Chondrocyte (in vitro differentiated cells): Measurements from ENCODE around the gene RABGAP1. TPM values are rescaled to one million over a fixed set of nuclear protein-coding genes. Genes with fewer than 3 reads are reported as not detected.

Experiments used
- DNase-seq: peaks from one replicate; pipeline ENCODE4 v3.0.0; 2021; ENCODE audit warnings: mixed read lengths, low spot score
- H3K27ac Mint-ChIP-seq: one replicate; pipeline ENCODE4 v1.8.0; 2021; ENCODE audit warnings: mild to moderate bottlenecking, moderate library complexity, mixed read lengths; ENCODE audit not compliant: unreplicated experiment
- H3K27me3 Mint-ChIP-seq: 2 replicates; pipeline ENCODE4 v1.8.0; 2021; ENCODE audit warnings: low read depth, mixed read lengths
- H3K36me3 Mint-ChIP-seq: 2 replicates; pipeline ENCODE4 v1.8.0; 2021; ENCODE audit warnings: low read depth, mixed read lengths
- H3K4me1 Mint-ChIP-seq: 2 replicates; pipeline ENCODE4 v1.8.0; 2021; ENCODE audit warnings: low read depth, mild to moderate bottlenecking, mixed read lengths
- H3K4me3 Mint-ChIP-seq: one replicate; pipeline ENCODE4 v1.8.0; 2021; ENCODE audit warnings: mild to moderate bottlenecking, moderate library complexity, mixed read lengths; ENCODE audit not compliant: unreplicated experiment
- H3K9me3 Mint-ChIP-seq: 2 replicates; pipeline ENCODE4 v1.8.0; 2021; ENCODE audit warnings: low read depth, mixed read lengths
- total RNA-seq: library from RNA; stranded (reverse); gene quantifications from 3 replicates; pipeline ENCODE4 v1.2.1, GENCODE V29; 2021
- TF ChIP-seq, protein P1 (sequence below): fragments of 200-600 bp; sonication (generic); IDR thresholded peaks from 2 replicates; pipeline ENCODE4 v1.5.0; 2021; ENCODE audit warnings: antibody characterized with exemption, mild to moderate bottlenecking, moderate library complexity

Gene RABGAP1
- total RNA-seq, 1 donor from 2014 or later = 91.8 TPM

DNA sequence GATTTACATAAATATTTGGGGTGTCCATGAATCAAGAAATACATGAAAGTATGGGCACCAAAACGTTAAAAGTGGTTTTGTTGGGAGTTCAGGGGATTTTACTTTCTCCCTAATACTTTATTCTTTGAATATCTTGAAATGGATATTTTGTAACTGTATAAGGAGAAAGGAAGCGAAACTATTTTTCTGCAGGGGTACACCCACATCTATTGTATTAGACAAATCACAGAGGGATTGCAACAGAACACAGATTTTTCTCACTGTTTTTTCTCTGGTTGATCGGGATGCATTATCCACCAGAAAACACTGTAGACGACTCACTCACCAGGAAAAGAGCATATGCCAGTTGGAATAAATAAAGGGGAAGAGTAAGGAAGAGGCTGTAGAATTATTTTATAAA lies 1.2 kb upstream of the RABGAP1 start:
- Mint-ChIP-seq H3K4me3 (no peak overlapping the region), H3K36me3 (peaks cover 5% of the 10 kb centered on the region), H3K27ac (peak overlapping the region; percentile 94), H3K4me1 (peaks cover 46% of the 10 kb centered on the region), H3K9me3 (no peaks in the 10 kb centered on the region), H3K27me3 (no peaks in the 10 kb centered on the region)
- no peak for DNase-seq
- TF ChIP-seq, protein P1, sequence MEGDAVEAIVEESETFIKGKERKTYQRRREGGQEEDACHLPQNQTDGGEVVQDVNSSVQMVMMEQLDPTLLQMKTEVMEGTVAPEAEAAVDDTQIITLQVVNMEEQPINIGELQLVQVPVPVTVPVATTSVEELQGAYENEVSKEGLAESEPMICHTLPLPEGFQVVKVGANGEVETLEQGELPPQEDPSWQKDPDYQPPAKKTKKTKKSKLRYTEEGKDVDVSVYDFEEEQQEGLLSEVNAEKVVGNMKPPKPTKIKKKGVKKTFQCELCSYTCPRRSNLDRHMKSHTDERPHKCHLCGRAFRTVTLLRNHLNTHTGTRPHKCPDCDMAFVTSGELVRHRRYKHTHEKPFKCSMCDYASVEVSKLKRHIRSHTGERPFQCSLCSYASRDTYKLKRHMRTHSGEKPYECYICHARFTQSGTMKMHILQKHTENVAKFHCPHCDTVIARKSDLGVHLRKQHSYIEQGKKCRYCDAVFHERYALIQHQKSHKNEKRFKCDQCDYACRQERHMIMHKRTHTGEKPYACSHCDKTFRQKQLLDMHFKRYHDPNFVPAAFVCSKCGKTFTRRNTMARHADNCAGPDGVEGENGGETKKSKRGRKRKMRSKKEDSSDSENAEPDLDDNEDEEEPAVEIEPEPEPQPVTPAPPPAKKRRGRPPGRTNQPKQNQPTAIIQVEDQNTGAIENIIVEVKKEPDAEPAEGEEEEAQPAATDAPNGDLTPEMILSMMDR = no peak

DNA sequence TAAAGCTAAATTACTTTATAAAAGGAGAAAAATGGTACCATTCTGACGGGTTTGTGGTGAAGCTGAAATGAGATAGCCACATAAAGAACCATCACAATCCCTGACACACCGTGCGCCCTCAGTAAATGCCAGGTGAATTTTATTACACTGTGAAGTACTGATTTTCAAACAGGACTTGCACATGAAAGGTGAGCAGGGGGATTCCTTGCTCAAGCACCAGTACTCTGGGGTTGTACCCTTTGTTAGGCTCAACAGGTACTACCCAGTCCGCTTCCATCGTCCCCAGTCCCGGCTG lies 419 bp upstream of the RABGAP1 start:
- Mint-ChIP-seq H3K4me1 (peaks cover 49% of the 10 kb centered on the region), H3K36me3 (peaks cover 3% of the 10 kb centered on the region), H3K27me3 (no peaks in the 10 kb centered on the region), H3K4me3 (peak overlapping the region; percentile 93), H3K27ac (peak overlapping the region; percentile 94), H3K9me3 (no peaks in the 10 kb centered on the region)
- DNase-seq = no peak
- TF ChIP-seq, protein P1 = no peak

DNA sequence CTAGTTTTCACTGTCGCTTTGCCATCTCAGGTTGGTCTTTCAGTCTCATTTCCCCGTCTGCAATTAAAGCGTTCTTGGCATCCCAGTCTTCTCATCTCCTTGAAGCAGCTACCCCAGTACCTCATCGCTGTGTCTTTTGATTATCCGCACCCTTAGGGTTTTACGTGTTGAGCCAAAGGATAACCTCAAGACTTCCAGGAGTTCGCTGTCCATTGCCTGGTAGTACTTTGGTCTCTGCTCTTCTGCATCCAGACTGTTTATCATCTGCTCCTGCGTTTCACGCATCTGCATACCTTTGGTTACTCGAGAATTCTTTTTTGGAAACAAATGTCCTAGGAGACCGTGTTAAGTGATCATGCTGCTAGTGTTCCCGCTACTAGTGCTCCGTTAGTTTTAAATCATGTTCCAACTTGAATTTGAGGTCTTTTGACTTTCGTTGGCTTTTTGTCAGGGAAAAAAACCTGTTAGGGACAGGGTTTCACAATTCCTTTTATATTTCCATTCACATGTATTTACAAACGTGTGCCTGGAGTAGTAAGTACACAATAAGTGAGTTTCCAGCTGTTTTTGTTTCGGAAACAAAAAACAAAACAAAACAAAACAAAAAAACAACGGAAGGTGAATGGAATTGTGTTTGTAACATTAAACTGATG lies 888 bp downstream of the RABGAP1 start:
- H3K9me3 Mint-ChIP-seq = no peaks in the 10 kb centered on the region
- no peak for DNase-seq
- peak overlapping the region; percentile 93 for H3K4me3 Mint-ChIP-seq
- peak overlapping the region; percentile 94 for H3K27ac Mint-ChIP-seq
- H3K27me3 Mint-ChIP-seq = no peaks in the 10 kb centered on the region
- TF ChIP-seq, protein P1 = no peak
- peaks cover 57% of the 10 kb centered on the region for H3K4me1 Mint-ChIP-seq
- H3K36me3 Mint-ChIP-seq = peaks cover 3% of the 10 kb centered on the region

DNA sequence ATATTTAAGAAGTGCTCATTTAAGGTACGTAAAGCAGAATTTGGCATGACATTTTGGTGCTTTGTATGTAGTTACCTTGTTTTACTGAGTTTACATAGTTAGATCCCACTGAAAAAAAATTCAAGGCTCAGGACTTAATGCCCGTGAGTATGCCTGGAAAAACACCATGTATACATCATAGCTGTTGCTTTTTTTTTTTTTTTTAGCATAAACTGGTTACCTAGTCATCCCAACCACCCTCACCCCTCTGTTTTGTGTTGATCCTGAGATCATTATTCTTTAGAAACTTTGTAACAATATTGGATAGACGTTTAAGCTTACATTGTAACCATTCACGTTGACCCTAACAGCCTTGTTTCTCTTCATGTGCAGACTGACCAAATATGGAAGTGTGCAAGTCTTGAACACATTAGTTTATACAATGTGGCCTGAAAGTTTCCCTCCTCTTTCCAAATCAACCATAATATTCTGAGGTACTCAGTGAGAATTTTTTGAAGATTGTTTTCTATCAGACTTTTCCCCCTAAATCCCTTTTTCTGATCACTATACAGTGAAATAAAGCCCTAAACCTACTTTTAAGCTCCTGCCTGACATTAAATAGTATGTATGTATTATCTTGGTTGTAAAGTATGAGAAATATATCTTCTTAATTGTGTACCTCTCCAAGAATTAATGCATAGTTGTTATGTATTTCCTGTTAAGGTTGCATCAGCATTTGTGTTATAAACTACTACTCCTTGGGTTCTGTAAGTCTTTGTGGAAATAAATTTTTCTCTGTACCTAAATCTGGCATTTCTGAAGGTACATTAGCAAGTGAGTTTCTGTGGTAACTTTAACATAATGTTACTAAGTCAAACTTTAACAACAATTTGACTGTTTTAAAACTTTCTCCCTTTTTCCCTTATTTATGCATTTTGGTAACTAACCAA lies 4.4 kb downstream of the RABGAP1 start:
- Mint-ChIP-seq H3K27ac (peak overlapping the region; percentile 78), H3K4me1 (peaks cover 74% of the 10 kb centered on the region), H3K4me3 (no peak overlapping the region), H3K36me3 (no peaks in the 10 kb centered on the region), H3K9me3 (no peaks in the 10 kb centered on the region), H3K27me3 (no peaks in the 10 kb centered on the region)
- no peak for DNase-seq
- TF ChIP-seq, protein P1 = no peak

DNA sequence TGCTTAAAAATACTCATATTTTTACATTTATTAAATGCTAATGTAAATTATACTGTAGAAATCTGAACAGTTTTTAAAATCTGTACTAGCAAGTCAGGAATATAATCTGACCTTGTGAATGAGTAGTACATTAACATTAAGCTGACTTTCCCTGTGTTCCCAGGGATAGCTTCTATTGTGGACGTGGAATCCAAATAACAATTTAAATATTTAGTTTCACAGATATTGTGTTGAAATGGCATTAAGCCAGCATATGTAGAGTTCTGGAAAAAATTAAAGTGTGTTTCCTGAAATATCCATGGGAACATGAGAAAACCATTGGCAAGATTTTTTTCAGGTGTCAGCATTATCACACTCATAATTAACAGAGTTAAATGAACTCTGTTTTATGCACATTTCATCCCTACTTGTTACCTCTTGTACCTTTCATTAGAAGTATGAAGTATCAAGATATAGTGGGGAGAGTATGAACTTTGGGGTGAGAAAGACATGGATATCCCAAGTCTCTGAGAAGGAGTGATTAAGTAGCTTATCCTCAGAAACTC lies 5.7 kb downstream of the RABGAP1 start:
- Mint-ChIP-seq H3K9me3 (no peaks in the 10 kb centered on the region), H3K27ac (no peak overlapping the region), H3K4me3 (no peak overlapping the region), H3K36me3 (no peaks in the 10 kb centered on the region), H3K4me1 (peaks cover 73% of the 10 kb centered on the region), H3K27me3 (no peaks in the 10 kb centered on the region)
- DNase-seq = no peak
- TF ChIP-seq, protein P1 = no peak
